GM12873 (cell line): Measurements from ENCODE around the gene DNAJC1.
A peak's percentile ranks its signal among the peaks of the same experiment; 100 is the strongest.

Source experiments
- CTCF ChIP-seq: IDR thresholded peaks from 2 replicates; pipeline ENCODE4 v1.5.1; 2012; ENCODE audit warnings: low read depth, mild to moderate bottlenecking, moderate library complexity, low read length, control low read depth; ENCODE audit not compliant: insufficient read depth; ENCODE audit errors: missing control alignments

Gene DNAJC1

DNA sequence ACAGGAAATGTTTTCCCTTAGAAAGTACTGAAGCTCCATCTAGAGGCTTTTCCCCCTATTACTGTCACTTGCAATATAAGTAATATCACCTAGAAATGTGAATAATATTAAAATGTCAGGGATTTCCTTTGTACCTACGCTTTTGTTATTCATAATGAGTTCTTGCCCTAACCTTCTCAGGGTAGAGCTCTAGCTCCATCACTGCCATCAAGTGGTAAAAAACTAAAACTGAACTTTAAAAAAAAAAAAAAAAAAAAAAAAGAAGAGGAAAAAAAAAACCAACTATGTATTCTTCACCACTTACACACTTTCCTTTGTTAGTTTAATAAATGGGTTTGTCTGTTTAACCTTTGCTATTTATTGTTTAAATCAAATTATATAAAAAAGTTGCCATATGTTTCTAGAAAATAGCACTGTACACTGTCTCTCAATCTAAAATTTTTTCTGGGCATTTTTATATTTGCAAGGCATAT is 49.9 kb downstream of the DNAJC1 start:
- TF ChIP-seq CTCF = peak; percentile 25

DNA sequence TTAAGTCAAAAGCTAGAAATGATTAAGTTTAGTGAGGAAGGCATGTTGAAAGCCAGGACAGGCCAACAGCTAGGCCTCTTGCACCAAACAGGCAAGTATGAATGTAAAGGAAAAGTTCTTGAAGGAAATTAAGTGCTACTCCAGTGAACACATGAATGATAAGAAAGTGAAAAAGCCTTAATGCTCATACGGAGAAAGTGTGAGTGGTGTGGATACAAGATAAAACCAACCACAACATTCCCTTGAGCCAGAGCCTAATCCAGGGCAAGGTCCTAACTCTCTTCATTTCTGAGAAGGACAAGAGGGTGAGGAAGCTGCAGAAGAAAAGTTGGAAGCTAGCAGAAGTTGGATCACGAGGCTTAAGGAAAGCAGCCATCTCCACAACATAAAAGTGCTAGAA is 53.0 kb downstream of the DNAJC1 start:
- no peak for TF ChIP-seq CTCF

- TF ChIP-seq CTCF = no peak
These were observed 56.6 kb downstream of the DNAJC1 start for GRCh38 chr10:21946946-21947345.

DNA sequence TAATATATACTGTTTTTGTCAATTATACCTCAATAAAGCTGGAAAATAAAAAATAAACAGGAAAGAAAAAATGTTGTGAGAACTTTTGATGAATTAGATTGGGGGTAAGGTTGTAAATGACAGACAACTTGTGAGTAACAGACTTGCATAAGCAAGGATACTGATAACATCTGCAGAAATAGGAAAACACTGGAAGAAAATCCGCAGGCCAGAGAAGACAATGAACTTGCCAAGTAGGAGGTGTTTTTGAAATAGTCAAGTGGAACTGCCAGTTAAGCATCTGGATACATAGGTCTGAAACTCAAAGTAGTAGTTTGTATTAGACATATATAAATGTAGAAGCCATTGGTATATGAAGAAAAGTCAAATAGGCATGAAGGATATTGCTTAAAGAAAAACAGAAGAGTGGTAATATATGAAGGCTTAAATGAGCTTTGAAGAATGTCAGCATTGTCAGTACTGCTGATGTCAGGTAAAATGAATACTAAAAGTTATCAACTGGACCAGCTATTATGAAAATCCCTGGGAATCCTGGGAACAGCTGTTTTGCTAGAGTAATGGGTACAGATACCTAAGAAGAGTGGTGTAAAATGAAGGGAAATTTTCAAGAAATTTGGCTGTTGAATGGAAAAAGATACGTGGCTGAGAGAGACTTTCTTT is 58.7 kb downstream of the DNAJC1 start:
- TF ChIP-seq CTCF = no peak

DNA sequence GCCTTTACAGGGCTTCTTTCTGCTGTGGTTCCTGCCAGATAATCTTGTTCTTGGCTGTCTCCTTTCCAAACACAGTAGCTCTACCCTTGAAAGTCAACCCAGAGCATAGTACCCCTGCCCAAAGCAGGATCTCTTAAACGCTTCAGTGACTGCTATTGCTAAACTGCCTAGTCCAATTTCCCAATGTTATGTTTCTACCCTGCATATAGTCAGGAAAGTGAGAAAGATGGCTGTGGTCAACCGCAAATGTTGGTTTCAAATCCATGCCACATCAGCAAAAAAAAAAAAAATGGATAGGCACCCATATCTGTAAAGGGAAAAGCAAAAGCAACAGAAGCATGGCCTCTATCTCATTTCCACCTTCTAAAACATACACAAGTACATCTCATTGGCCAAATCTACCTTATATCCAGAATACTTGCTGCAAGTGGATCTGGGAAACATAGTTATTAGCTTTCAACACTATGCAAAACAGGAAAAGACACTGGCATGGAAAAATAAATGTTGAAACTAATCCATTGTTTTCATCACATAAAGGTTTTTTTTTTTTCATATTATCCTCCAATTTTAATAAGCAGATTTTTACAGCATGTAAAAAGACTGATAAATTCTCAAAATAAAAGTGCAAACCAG is 59.8 kb downstream of the DNAJC1 start:
- TF ChIP-seq CTCF = no peak

GRCh38 chr10:21935439-21936023 is 68.0 kb downstream of the DNAJC1 start:
- TF ChIP-seq CTCF = no peak

- TF ChIP-seq CTCF = no peak
These were observed 69.2 kb downstream of the DNAJC1 start for GRCh38 chr10:21934307-21934706.
